SK-N-SH (cell line): ENCODE results near the gene GATA2.

ENCODE experiments used
- JUND ChIP-seq: IDR thresholded peaks from 2 replicates; pipeline ENCODE4 v1.4.0; 2012
- MEF2A ChIP-seq: IDR thresholded peaks from 2 replicates; pipeline ENCODE4 v1.4.0; 2012; ENCODE audit warnings: low read depth, borderline replicate concordance
- MXI1 ChIP-seq: IDR thresholded peaks from 2 replicates; pipeline ENCODE4 v1.6.1; 2012; ENCODE audit warnings: mild to moderate bottlenecking, low read depth, low read length, improper control_type of control experiment
- POLR2AphosphoS5 ChIP-seq: IDR thresholded peaks from 2 replicates; pipeline ENCODE4 v1.6.1; 2012; ENCODE audit warnings: low read depth, low read length
- SMC3 ChIP-seq: IDR thresholded peaks from 2 replicates; pipeline ENCODE4 v1.6.1; 2012; ENCODE audit warnings: low read depth, low read length, improper control_type of control experiment
- YY1 ChIP-seq: IDR thresholded peaks from 2 replicates; pipeline ENCODE4 v1.4.0; 2012; ENCODE audit warnings: low read depth, mild to moderate bottlenecking
- TF ChIP-seq, protein P1 (sequence below): fragments of 200-600 bp; sonication (generic); IDR thresholded peaks from 2 replicates; pipeline ENCODE4 v1.6.1; 2017; ENCODE audit warnings: antibody characterized with exemption, mild to moderate bottlenecking, moderate library complexity
- TF ChIP-seq, protein P2 (sequence below): IDR thresholded peaks from 2 replicates; pipeline ENCODE4 v1.4.0; 2012; ENCODE audit warnings: low read depth, borderline replicate concordance

DNA sequence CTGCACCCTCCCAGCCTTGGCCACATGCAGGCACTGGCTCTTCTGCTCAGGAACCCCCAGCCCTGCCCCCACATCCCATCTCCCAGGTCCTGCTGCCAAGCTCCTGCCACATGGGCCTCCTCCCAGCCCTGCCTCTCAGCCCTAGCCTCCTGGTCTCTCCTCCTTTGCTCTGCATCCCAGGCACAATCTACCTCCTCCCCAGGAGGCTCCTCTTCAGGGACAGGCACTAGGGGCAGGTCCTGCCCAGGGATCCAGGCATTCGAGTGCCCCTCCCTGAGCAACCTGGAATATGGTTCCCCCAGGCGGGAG is 38.7 kb downstream of the GATA2 start:
- no peak for TF ChIP-seq POLR2AphosphoS5
- TF ChIP-seq YY1: no peak
- TF ChIP-seq, protein P1, sequence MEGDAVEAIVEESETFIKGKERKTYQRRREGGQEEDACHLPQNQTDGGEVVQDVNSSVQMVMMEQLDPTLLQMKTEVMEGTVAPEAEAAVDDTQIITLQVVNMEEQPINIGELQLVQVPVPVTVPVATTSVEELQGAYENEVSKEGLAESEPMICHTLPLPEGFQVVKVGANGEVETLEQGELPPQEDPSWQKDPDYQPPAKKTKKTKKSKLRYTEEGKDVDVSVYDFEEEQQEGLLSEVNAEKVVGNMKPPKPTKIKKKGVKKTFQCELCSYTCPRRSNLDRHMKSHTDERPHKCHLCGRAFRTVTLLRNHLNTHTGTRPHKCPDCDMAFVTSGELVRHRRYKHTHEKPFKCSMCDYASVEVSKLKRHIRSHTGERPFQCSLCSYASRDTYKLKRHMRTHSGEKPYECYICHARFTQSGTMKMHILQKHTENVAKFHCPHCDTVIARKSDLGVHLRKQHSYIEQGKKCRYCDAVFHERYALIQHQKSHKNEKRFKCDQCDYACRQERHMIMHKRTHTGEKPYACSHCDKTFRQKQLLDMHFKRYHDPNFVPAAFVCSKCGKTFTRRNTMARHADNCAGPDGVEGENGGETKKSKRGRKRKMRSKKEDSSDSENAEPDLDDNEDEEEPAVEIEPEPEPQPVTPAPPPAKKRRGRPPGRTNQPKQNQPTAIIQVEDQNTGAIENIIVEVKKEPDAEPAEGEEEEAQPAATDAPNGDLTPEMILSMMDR: no peak
- TF ChIP-seq, protein P2, sequence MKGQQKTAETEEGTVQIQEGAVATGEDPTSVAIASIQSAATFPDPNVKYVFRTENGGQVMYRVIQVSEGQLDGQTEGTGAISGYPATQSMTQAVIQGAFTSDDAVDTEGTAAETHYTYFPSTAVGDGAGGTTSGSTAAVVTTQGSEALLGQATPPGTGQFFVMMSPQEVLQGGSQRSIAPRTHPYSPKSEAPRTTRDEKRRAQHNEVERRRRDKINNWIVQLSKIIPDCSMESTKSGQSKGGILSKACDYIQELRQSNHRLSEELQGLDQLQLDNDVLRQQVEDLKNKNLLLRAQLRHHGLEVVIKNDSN: no peak
- TF ChIP-seq JUND: no peak
- TF ChIP-seq MEF2A: no peak
- TF ChIP-seq SMC3: no peak
- no peak for TF ChIP-seq MXI1
